Middle frontal gyrus (tissue), 1 donor: Measurements from ENCODE around the gene SRPK1.
"Not testable (repeated sequence)": the region's sequence is repeated elsewhere in the genome, so short reads cannot be mapped to it uniquely, and the experiment has no call there.

ENCODE experiments used
- DNase-seq: peaks from one replicate; pipeline ENCODE4 v3.0.0-alpha.2; 2015; ENCODE audit warnings: low spot score; ENCODE audit errors: extremely low spot score

The SRPK1 gene

GRCh38 chr6:35931873-35932272 lies 11.0 kb upstream of the SRPK1 start:
- not testable (repeated sequence) for DNase-seq

GRCh38 chr6:35931120-35931561 lies 10.2 kb upstream of the SRPK1 start:
- DNase-seq: no peak

GRCh38 chr6:35929601-35930000 lies 8.7 kb upstream of the SRPK1 start:
- DNase-seq: no peak

DNA sequence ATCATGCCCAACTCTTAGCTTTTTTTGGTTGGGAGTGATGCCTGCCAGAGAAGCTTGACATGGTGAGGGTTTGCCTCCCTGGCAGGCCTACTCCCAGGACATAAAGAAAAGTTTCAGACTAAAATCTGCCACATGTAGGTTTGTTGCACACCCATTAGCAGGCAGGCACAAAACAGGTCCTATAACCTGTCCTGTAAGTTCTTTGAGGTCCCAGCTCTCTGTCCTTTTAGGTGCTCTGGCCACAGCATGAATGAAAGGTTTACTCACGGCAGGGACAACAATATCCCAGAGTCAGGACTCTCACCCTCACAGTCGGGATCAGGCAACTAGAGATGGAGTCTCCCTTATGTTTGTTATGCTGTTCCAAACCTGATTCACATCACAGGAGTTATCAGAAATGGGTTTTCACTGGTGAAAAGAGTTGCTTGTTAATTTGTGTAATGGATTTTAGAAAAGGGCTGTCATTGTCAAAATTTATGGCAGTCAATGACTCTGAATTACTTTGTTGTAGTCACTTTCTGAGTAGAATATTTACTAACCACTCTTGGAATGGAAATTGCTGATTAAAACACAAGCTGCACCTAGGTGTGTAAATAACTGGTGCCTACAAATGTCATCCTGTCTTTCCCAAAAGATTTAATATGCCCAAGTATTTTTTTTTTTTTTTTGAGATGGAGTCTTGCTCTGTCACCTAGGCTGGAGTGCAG lies 5.8 kb upstream of the SRPK1 start:
- DNase-seq: no peak

- DNase-seq: no peak
Measured at GRCh38 chr6:35925961-35926360, 5.1 kb upstream of the SRPK1 start.

- DNase-seq: no peak
Measured at GRCh38 chr6:35924146-35924545, 3.2 kb upstream of the SRPK1 start.

- DNase-seq: no peak
Measured at GRCh38 chr6:35922139-35922554, 1.2 kb upstream of the SRPK1 start.

DNA sequence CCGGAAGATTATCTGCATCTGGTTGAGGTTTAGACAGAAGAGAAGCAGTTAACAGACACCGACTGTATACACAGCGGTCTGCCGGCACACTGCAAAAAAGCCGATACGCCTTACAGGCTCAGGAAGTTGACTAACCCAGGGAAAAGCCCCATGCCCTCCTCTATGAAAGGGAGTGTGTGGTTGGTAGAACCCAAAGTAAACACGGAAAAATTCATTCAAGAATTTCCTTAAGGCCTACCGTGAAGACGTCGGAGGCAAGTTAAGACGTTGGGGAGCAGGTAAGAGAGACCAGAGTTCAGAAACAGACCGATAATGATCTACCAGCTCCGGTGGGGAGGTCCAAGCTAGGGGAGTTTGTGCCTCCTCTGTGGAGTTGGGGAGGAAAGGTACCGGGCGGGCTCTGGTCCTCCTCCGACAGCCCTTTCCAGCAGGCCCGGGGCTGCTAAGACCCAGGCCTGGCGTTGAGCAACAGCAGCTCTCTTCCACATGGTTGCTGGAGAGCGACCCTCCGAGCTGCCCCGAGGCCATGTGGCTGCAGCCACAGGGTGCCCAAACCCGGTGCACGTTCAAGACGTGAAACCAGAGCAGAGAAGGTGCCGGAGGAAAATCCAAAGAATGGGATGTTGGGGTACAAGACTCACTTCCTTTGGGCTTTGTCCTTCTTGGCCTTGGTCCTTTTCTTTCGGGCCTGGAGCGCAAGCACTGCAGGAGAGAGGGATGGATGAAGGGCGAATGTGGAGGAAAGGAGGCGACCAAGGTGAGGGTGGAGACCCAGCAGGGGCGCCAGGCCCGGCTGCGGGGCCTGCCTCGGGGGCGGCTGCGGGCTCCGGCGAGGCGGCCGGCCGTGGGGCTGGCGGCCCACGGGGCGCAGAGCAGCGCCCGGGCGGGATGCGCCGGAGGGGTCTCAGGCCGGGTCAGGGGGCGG lies 809 bp downstream of the SRPK1 start:
- no peak for DNase-seq

DNA sequence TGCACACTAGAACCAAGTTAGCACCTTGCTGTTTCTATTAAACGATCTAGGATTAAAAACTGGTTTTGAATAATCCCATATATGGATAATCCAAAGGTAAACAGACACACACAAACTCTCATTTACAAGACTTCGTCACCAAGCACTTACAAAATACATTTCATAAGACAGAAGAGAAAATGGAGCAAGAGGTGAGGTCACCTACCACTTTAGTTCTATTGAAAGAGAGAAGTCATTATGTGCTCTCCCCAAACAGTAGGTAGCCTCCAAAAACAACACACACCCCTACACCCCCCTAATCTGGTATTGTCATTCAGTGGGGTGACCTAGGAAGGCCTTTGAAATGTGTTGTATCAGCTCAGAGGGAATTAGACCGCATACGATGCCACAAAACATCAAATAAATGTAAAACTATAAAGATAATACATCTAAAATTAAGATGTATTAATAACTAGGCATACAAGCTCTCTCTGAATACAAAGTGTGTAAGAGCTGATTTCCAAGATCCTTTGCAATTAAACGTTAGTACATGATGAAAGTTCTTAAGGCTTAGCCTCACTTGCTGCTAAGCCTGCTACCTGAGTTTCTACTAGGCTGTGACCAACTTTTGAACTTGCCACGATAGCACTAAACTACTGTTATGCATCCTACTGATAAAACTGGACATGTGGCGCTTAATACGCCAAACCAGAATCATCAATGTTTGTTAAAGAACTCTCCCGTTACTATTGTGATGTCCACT lies 1.6 kb downstream of the SRPK1 start:
- no peak for DNase-seq

DNA sequence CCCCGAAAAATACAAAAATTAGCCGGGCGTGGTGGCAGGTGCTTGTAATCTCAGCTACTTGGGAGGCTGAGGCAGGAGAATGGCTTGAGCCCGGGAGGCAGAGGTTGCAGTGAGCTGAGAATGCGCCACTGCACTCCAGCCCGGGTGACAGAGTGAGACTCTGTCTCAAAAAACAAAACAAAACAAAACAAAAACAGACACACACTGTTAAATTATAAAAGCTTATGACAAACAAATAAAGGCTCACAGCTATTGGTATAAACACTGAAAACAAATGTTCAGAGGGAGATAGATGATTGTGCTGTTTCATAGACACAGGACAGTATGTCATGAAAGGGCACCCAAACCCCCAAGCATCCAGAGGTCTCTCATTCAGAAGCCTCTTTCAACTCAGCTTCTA lies 4.0 kb downstream of the SRPK1 start:
- DNase-seq: not testable (repeated sequence)

GRCh38 chr6:35916056-35916455 lies 4.8 kb downstream of the SRPK1 start:
- no peak for DNase-seq

DNA sequence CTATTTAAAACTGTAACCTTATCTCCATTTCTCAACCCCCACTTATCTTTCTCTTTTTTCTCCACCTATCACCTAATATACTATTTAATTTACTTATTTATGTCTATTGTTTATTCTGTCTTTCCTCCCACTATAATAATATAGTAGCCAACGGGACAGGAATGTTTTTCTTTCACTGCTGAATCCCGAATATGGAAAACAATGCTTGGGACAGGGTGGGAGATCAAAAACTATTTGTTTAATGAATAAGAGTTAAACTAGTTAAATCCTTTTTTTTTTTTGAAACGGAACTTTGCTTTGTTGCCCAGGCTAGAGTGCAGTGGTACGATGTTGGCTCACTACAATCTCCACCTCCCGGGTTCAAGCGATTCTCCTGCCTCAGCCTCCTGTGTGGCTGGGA lies 6.4 kb downstream of the SRPK1 start:
- no peak for DNase-seq

- DNase-seq: no peak
Measured at GRCh38 chr6:35911871-35912653, 8.8 kb downstream of the SRPK1 start.

DNA sequence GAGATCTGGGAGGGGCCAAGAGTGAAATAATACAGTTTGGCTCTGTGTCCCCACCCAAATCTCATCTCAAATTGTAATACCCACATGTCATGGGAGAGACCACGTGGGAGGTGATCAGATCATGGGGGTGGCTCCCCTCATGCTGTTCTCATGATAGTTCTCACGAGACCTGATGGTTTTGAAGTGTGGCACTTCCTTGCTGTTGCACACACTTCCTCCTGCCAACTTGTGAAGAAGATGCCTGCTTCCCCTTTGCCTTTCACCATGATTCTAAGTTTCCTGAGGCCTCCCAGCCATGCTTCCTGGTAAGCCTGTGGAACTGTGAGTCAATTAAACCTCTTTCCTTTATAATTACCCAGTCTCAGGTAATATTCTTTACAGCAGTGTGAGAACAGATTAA lies 11.3 kb downstream of the SRPK1 start:
- DNase-seq: not testable (repeated sequence)

- DNase-seq: not testable (repeated sequence)
Measured at GRCh38 chr6:35908753-35909401, 12.0 kb downstream of the SRPK1 start.

GRCh38 chr6:35907750-35908149 lies 13.1 kb downstream of the SRPK1 start:
- no peak for DNase-seq

DNA sequence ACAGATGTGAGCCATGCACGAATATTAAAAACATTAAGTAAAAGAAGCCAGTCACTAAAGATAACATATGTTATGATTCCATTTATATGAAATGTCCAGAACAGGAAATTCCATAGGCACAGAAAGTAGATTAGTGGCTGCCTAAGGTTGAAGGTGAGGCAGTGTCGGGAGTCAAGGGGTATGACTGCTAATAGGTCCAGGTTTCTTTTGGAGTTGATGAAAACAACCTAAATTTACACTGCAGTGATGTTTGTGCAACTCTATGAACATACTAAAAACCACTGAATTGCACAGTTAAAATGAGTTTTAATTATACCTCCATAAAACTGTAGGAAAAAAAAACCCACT lies 14.4 kb downstream of the SRPK1 start:
- no peak for DNase-seq

DNA sequence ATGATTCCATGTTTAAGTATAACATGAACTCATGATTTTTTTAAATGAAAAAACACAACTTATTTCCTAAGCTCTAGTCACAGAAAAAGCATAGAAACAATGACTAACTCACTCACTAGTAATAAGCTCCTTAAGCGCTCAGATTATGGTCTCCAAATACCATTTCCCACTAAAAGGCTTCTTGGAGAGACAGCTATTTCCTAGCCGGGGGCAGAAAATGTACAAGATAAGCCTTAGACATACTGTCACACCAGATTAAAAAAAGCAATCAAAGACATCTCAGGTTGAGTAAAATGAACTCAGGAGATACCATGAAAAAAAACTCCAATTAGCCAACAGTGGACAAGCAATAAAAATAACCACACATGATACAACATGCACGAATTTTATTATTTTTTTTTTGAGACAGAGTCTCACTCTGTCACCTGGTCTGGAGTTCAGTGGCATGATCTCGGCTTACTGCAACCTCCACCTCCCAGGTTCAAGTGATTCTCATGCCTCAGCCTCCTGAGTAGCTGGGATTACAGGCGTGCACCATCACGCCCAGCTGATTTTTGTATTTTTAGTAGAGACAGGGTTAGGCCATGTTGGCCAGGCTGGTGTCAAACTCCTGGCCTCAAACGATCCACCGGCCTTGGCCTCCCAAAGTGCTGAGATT lies 14.9 kb downstream of the SRPK1 start:
- no peak for DNase-seq

GRCh38 chr6:35905141-35905785 lies 15.6 kb downstream of the SRPK1 start:
- DNase-seq: no peak

DNA sequence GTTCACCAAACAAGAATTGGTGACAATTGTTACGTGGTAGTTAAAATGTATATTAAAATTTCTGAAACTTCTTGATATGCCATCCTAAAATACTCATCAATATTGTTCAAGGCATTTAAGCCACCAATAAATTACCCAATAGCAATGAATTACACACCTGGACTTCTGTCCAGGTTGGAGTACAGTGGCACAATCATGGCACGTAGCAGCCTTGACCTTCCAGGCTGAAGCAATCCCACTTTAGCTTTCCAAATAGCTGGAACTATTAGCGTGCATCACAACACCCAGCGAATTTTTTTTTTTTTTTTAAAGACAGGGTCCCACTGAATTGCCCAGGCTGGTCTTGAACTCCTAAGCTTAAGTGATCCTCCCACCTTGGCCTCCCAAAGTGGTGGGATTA lies 17.2 kb downstream of the SRPK1 start:
- no peak for DNase-seq
